Endometrial microvascular endothelial cells (primary cell): Measurements from ENCODE around the gene NCKAP5. TPM values are rescaled to one million over a fixed set of nuclear protein-coding genes. Genes with fewer than 3 reads are reported as not detected.

Experiments used
- in situ Hi-C: cut with HindIII; loops from 2 replicates; pipeline ENCODE4 v1.10.0; 2017; ENCODE audit warnings: low sequenced_read_pairs, low pct_unique_long_range_greater_than_20kb; ENCODE audit errors: inconsistent ontology term
- total RNA-seq: library from RNA; depleted of rRNA; stranded (reverse); fragments of >200 nt; gene quantifications from one replicate; pipeline ENCODE4 v1.2.3, GENCODE V29; 2015; ENCODE audit errors: inconsistent ontology term

The NCKAP5 gene
- total RNA-seq, 1 donor from 2014 or later = 0.84 TPM

GRCh38 chr2:133061874-133062593 lies 506.2 kb downstream of the NCKAP5 start:
- in situ Hi-C loops = no loop called here

DNA sequence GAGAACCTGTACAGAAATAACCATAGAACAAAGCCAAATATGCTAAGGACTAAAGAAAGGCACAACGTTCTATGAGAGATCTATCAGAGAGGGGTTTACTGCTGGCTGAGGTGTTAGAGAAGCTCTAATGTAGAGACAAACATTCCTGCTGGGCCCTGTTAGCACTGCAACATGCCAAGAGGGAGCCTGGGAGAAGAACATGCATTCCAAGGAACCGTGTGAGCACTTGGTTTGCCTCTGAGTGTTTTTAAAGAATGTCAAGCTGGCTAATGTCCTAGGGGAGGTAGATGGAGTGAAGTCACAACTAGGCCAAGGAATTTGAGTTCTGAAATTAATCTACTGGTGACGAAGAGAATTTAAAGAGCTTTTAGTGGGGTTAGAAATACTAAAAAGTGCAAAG lies 514.0 kb downstream of the NCKAP5 start:
- in situ Hi-C loops = no loop called here

DNA sequence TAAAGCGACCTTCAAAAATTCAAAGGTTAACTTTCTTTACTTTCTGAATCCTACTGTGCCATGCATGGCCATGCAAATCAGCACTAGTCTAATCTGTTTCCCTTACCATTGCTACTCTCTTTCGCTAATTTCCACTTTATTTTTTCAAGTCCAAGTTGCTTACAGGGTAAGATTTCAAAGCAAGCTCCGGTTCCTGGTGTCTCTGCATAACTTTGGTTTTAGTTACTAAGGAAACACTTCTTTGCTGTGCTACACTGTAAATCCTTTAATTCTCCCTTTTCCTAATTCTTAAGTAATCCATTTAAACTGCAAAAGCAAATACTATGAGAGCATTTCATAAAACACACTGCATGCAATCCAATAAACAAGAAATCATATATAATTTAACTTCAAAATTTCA lies 514.7 kb downstream of the NCKAP5 start:
- in situ Hi-C loops = no loop called here

GRCh38 chr2:133045787-133046186 lies 522.5 kb downstream of the NCKAP5 start:
- in situ Hi-C loops = no loop called here

DNA sequence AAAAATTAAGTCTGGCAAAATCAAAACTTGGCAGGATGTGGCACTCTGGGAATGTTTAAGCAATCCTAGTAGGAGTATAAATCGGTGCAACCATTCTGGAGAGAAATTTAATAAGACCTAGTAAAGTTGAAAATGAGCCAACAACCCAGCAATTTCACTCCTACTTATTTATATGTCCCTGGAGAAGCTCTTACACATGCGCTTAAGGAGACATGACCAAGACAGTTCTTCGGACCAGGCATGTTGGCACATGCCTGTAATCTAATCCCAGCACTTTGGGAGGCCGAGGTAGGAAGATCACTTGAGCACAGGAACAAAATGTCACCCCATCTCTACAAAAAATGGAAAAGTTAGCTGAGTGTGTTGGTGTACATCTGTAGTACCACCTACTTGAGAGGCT lies 523.7 kb downstream of the NCKAP5 start:
- in situ Hi-C loops = no loop called here

GRCh38 chr2:133040170-133040569 lies 528.1 kb downstream of the NCKAP5 start:
- in situ Hi-C loops = no loop called here

DNA sequence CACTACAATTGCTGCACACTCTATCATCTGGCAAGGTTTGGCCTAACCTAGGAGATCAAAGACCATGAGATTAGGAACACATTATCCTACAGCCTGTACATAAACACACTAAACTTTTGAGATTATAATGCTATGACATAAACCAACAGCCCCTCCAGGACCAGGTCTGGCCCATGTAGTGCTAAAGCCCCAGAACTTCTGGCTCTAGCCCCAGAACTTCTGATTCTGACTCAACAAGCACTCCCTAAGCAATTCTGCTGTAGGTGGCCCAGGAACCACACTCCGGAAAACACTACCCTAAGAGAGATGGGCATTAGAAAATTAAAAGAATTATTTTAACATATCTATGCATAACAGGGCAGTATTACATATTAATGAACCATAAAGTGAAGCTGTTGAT lies 528.7 kb downstream of the NCKAP5 start:
- in situ Hi-C loops = no loop called here

GRCh38 chr2:133026536-133027177 lies 541.6 kb downstream of the NCKAP5 start:
- in situ Hi-C loops = no loop called here

DNA sequence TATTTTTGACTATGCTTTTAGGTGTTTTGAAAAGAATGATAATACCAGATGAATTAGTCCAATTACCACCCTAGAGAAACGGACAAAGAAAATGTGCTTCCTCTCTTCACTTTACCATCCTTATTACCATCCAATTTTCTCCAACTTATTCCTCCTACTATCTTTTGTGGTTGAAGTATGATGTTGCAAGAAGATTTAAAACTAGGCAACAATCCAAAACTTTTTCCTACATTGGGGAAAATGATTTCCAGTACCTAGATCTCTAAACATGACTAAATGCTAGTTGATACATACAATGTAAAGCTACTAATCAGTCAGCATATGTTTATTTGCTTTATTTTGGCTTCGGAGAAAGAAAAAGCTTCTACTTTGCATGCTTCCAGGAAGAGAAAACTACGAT lies 543.3 kb downstream of the NCKAP5 start:
- in situ Hi-C loops = no loop called here

GRCh38 chr2:133012847-133013734 lies 555.2 kb downstream of the NCKAP5 start:
- in situ Hi-C loops = no loop called here

DNA sequence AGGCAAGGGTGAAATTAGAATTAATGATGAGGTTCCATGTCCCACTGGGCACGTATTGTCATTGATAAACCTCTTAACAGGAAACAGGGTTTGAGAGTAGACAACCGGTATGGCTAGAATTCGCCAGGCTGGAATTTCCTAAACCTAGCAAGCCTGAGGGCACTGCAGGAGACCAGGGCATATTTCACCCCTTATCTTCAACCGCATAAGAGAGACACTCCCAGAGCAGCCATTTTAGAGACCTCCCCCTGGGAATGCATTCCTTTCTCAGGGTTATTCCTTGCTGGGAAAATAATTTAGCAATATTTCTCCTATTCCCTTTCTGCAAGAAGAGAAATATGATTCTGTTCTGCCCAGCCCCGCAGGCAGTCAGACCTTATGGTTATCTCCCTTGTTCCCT lies 563.6 kb downstream of the NCKAP5 start:
- in situ Hi-C loops = no loop called here

DNA sequence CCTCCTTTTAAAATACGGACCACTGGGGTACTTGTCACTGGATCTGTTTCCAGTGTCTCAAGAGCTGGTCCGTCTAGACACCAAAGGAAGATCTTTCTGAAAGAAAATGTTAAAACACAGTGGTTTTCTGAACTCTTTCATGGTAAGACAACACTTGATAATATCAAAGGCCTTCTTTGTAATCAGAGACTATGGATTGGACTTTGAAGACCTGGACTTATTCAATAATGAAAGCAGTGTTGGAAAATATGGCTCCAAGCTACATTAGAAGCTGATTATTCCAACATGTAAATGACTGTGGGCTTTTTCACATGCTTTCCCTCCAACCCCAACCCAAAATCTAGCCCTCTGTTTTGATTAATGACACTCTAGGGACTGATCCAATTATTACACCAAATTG lies 568.8 kb downstream of the NCKAP5 start:
- in situ Hi-C loops = no loop called here

DNA sequence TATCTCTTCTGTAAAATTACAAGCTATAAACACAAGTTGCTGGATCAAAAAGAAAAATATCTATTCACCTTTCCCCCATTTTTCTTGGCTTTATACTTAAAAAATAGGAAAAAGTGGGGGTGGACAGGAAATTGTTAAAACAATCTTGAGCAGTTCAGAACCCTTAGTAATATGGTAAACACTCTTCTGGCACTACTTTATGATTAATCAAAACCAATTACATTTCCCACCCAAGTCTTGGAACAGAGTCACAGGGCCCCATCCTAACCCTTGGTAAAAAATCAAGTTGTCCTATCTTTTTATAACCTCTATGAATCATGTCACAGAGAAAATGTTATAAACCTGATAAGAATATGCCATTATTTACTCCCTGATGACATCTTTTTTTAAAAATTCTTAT lies 570.0 kb downstream of the NCKAP5 start:
- in situ Hi-C loops = no loop called here

GRCh38 chr2:132991471-132992045 lies 576.7 kb downstream of the NCKAP5 start:
- in situ Hi-C loops = no loop called here

DNA sequence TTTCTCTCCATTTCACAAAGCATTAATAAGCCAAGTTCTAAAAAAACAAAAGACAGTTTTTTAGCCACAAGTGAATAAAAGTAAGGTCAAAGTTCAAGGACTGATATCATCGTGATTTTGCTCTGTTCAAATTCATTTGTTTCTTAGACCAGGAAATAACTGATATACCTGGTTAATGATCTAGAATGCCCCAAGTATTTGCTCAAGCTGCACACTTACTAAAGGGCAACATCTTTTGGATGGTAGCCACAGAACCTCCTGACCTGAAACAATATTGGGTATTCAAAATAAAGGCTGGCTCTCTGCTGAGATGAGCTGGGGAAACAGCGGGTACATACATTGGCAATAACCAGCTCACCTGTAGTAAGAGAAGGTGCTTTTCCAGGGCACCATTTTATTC lies 583.5 kb downstream of the NCKAP5 start:
- in situ Hi-C loops = no loop called here

GRCh38 chr2:132980304-132980703 lies 588.0 kb downstream of the NCKAP5 start:
- in situ Hi-C loops = no loop called here

- in situ Hi-C loops = no loop called here
Observed at GRCh38 chr2:132979339-132980093, 588.7 kb downstream of the NCKAP5 start.

DNA sequence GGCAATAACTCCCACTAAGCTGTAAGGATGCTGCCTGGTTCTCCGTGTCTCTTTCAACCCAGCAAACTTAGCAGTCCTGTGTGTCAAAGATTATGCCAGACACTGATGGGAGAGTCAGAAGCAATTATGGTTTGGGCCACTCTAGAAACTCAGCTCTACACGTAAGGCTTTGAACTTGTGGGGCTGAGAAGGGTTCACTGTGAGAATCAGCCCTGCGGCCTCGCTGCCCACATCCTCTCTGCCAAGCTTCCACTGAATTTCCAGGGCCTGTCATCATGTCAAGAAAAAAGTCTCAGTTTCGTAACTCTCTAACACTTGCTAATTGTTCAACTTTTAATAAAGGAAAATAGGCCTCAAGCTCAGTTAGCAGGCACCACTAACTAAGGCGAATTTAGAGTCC lies 589.4 kb downstream of the NCKAP5 start:
- in situ Hi-C loops = no loop called here
